MCF 10A (cell line): ENCODE measurements around the gene DNAJC30. TPM values are rescaled to one million over a fixed set of nuclear protein-coding genes. Genes with fewer than 3 reads are reported as not detected.

Experiments
- BruUV-seq: library from RNA; stranded (reverse); fragments of 400-500 nt; replicated peaks from 2 replicates; lab custom pipeline; 2021; lab: Mats Ljungman, UMichigan
- CTCF ChIA-PET: fragments of 300-600 bp; sonication (Branson Sonifier 250); formaldehyde crosslinking; extraction: SDS; loops from one replicate; lab custom pipeline; 2021; ENCODE audit warnings: antibody characterized with exemption, inconsistent platforms; lab: Yijun Ruan, JAX
- POLR2A ChIA-PET: fragments of 300-600, 350-650 bp; sonication (Branson Sonifier 250); formaldehyde crosslinking; extraction: SDS; loops from one replicate; lab custom pipeline; 2020; ENCODE audit warnings: antibody characterized with exemption, inconsistent platforms; lab: Yijun Ruan, JAX
- DNase-seq: peaks from one replicate; pipeline ENCODE4 v3.0.0-alpha.2; 2018; ENCODE audit not compliant: unreplicated experiment
- H3K27ac Mint-ChIP-seq: one replicate; pipeline ENCODE4 v1.8.0; 2022; ENCODE audit warnings: mild to moderate bottlenecking, low read depth, mixed read lengths; ENCODE audit not compliant: unreplicated experiment
- H3K27me3 Mint-ChIP-seq: one replicate; pipeline ENCODE4 v1.8.0; 2022; ENCODE audit warnings: mixed read lengths; ENCODE audit not compliant: insufficient read depth, unreplicated experiment
- H3K36me3 Mint-ChIP-seq: one replicate; pipeline ENCODE4 v1.8.0; 2022; ENCODE audit warnings: mild to moderate bottlenecking, moderate library complexity, mixed read lengths; ENCODE audit not compliant: insufficient read depth, unreplicated experiment
- H3K4me1 Mint-ChIP-seq: one replicate; pipeline ENCODE4 v1.8.0; 2022; ENCODE audit warnings: mixed read lengths; ENCODE audit not compliant: insufficient read depth, unreplicated experiment
- H3K4me3 Mint-ChIP-seq: one replicate; pipeline ENCODE4 v1.8.0; 2022; ENCODE audit warnings: mild to moderate bottlenecking, moderate library complexity, mixed read lengths; ENCODE audit not compliant: unreplicated experiment
- H3K9me3 Mint-ChIP-seq: one replicate; pipeline ENCODE4 v1.8.0; 2022; ENCODE audit warnings: mixed read lengths; ENCODE audit not compliant: unreplicated experiment
- intact Hi-C: fragments of 100-400 bp; cut with micrococcal nuclease; formaldehyde crosslinking; loops from 2 replicates; pipeline ENCODE4 v1.14.1; 2022
- total RNA-seq: library from RNA; stranded (reverse); gene quantifications from 2 replicates; pipeline ENCODE4 v1.2.3, GENCODE V29; 2022
- TF ChIP-seq, protein P1 (sequence below): fragments of 200-600 bp; IDR thresholded peaks from one replicate; pipeline ENCODE4 v1.8.0; 2022; ENCODE audit warnings: antibody characterized with exemption, mild to moderate bottlenecking; ENCODE audit not compliant: unreplicated experiment

DNAJC30 gene
- total RNA-seq, 1 experiment from 2014 or later, result 11.4 TPM

- H3K27me3 Mint-ChIP-seq, result no peaks in the 10 kb centered on the region
- H3K27ac Mint-ChIP-seq, result no peak within 1 kb of the TSS
- POLR2A ChIA-PET, result interaction anchor here (0.8 to 1.7 kb wide), 4 partner anchors 20 to 112 kb away, joined by 3 to 10 read pairs (median 4); partner anchors contain the start of genes ABHD11, BUD23 and DNAJC30
- peaks cover 34% of the 10 kb centered on the region for H3K4me1 Mint-ChIP-seq
- no peaks in the 10 kb centered on the region for H3K9me3 Mint-ChIP-seq
- CTCF ChIA-PET, result interaction anchor here (0.6 to 1.0 kb wide), 3 partner anchors 15 to 51 kb away, joined by 3 read pairs; partner anchors contain the start of gene VPS37D
- TF ChIP-seq, protein P1, sequence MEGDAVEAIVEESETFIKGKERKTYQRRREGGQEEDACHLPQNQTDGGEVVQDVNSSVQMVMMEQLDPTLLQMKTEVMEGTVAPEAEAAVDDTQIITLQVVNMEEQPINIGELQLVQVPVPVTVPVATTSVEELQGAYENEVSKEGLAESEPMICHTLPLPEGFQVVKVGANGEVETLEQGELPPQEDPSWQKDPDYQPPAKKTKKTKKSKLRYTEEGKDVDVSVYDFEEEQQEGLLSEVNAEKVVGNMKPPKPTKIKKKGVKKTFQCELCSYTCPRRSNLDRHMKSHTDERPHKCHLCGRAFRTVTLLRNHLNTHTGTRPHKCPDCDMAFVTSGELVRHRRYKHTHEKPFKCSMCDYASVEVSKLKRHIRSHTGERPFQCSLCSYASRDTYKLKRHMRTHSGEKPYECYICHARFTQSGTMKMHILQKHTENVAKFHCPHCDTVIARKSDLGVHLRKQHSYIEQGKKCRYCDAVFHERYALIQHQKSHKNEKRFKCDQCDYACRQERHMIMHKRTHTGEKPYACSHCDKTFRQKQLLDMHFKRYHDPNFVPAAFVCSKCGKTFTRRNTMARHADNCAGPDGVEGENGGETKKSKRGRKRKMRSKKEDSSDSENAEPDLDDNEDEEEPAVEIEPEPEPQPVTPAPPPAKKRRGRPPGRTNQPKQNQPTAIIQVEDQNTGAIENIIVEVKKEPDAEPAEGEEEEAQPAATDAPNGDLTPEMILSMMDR, result no peak
- TSS peak; percentile 58 for BruUV-seq
- peak; percentile 73 for DNase-seq
- peak within 1 kb of the TSS; percentile 71 for H3K4me3 Mint-ChIP-seq
- intact Hi-C loops, result loop anchor here (2.0 kb wide), 1 partner anchor 36 kb away; the partner anchor contains the start of genes BUD23 and DNAJC30
- peaks cover 6% of the 10 kb centered on the region for H3K36me3 Mint-ChIP-seq
These were observed 35.9 kb upstream of the DNAJC30 start, which contains the start of gene STX1A for GRCh38 chr7:73718905-73719805. TSS of gene STX1A (minus strand) at chr7:73719669. CDS start at chr7:73719631, 38 bp downstream.

DNA sequence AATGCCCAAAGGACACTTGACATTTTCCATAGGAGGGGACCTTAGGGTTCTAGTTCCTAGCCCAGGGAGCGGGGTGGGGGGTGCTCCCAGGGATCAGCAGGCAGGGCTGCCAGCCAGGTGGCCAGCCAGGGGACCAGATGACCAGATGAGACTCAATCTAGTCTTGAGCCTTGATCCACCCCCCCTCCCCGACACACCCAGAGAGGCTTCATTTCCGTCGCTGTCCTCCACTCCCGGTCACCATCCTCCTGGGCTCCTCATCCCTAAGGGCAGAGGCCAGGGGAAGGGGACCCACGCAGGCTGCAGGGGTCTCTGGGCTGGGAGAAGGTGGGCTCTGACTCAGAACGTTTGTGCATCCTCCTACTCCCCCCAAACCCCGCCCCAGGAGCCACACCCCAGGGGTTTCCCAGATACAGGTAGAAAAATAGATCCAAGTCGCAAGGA is 35.2 kb upstream of the DNAJC30 start:
- TF ChIP-seq, protein P1, result no peak
- Mint-ChIP-seq H3K4me3 (peak overlapping the region; percentile 71), H3K36me3 (peaks cover 6% of the 10 kb centered on the region), H3K9me3 (no peaks in the 10 kb centered on the region), H3K27me3 (no peaks in the 10 kb centered on the region), H3K4me1 (peaks cover 34% of the 10 kb centered on the region), H3K27ac (peak overlapping the region; percentile 65)
- intact Hi-C loops, result loop anchor here (2.0 kb wide), 1 partner anchor 36 kb away; the partner anchor contains the start of genes BUD23 and DNAJC30
- no peak for DNase-seq
- ChIA-PET CTCF (interaction anchor here (3.2 kb wide), 1 partner anchor 112 kb away, joined by 18 read pairs; no protein-coding TSS in a partner anchor), POLR2A (interaction anchor here (0.6 to 2.7 kb wide), 4 partner anchors 20 to 105 kb away, joined by 3 to 8 read pairs (median 3); partner anchors contain the start of gene ABHD11)
- TSS peak; percentile 76 for BruUV-seq

DNA sequence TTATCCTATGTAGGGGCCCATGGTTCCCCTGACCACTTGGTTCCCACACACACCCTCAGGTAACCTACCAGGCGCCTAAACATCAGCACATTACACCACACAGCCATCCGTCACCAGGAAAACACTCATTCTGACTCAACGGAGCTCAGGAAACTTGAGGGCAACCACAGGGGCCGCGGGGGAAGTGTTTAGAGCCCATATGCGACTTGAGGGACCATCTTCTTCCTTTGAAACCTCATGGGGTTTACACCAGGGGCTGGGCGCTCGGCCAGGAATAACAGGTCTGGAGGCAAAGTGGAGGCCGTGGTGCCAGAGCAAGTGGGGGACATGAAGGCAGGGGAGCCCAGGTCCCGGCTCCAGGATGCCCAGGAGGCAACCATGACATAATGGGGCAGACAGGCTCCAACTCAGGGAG is 34.7 kb upstream of the DNAJC30 start:
- H3K4me3 Mint-ChIP-seq, result peak overlapping the region; percentile 71
- TF ChIP-seq, protein P1, result no peak
- peaks cover 6% of the 10 kb centered on the region for H3K36me3 Mint-ChIP-seq
- no TSS peak for BruUV-seq
- peak overlapping the region; percentile 65 for H3K27ac Mint-ChIP-seq
- peaks cover 34% of the 10 kb centered on the region for H3K4me1 Mint-ChIP-seq
- no peaks in the 10 kb centered on the region for H3K9me3 Mint-ChIP-seq
- peak; percentile 93 for DNase-seq
- intact Hi-C loops, result loop anchor here (2.0 kb wide), 1 partner anchor 35 kb away; the partner anchor contains the start of genes BUD23 and DNAJC30
- CTCF ChIA-PET, result interaction anchor here (0.6 to 3.2 kb wide), 4 partner anchors 13 to 364 kb away, joined by 3 to 18 read pairs (median 4); no protein-coding TSS in a partner anchor
- no peaks in the 10 kb centered on the region for H3K27me3 Mint-ChIP-seq
- POLR2A ChIA-PET, result interaction anchor here (0.6 to 2.7 kb wide), 5 partner anchors 21 to 158 kb away, joined by 3 to 8 read pairs (median 3); partner anchors contain the start of gene ABHD11
